OCI-LY3 (cell line): ENCODE measurements around the gene EFHD1.

Experiments used
- H2AFZ ChIP-seq: fragments of 200-600, 300-600 bp; shearing (Covaris generic); 2 replicates; pipeline ENCODE4 v1.6.0; 2014; ENCODE audit warnings: antibody characterized with exemption, low read depth, low read length
- H3K27ac ChIP-seq: fragments of 200-600, 300-600 bp; sonication (generic); 2 replicates; pipeline ENCODE4 v1.5.1; 2014; ENCODE audit warnings: mild to moderate bottlenecking, low read length, moderate library complexity, mixed read lengths
- H3K27me3 ChIP-seq: fragments of 200-600, 300-600 bp; sonication (generic); 2 replicates; pipeline ENCODE4 v1.6.1; 2014; ENCODE audit warnings: low read depth, low read length, mixed read lengths
- H3K36me3 ChIP-seq: fragments of 200-600, 300-600 bp; sonication (generic); replicated peaks from 2 replicates; pipeline ENCODE3; 2014; ENCODE audit warnings: low read depth, low read length, mixed read lengths
- H3K4me1 ChIP-seq: fragments of 300-600, 200-600 bp; sonication (generic); 2 replicates; pipeline ENCODE4 v1.6.1; 2014; ENCODE audit warnings: low read length, mixed read lengths
- H3K4me2 ChIP-seq: fragments of 200-600, 300-600 bp; sonication (generic); 2 replicates; pipeline ENCODE4 v1.6.1; 2014; ENCODE audit warnings: low read length, mixed read lengths
- H3K4me3 ChIP-seq: fragments of 300-600, 200-600 bp; sonication (generic); 2 replicates; pipeline ENCODE4 v1.5.1; 2014; ENCODE audit warnings: antibody characterized with exemption, mild to moderate bottlenecking, low read length, moderate library complexity
- H3K79me2 ChIP-seq: fragments of 300-600, 200-600 bp; shearing (Covaris generic); 2 replicates; pipeline ENCODE4 v1.6.1; 2014; ENCODE audit warnings: mild to moderate bottlenecking, low read length, mixed read lengths
- H3K9ac ChIP-seq: fragments of 300-600, 200-600 bp; shearing (Covaris generic); 2 replicates; pipeline ENCODE4 v1.6.0; 2014; ENCODE audit warnings: mild to moderate bottlenecking, low read length, moderate library complexity
- H3K9me3 ChIP-seq: fragments of 200-600, 300-600 bp; shearing (Covaris generic); 2 replicates; pipeline ENCODE4 v1.6.1; 2014; ENCODE audit warnings: low read length, mixed read lengths; ENCODE audit not compliant: insufficient read depth
- H4K20me1 ChIP-seq: fragments of 200-600, 300-600 bp; sonication (generic); 2 replicates; pipeline ENCODE4 v1.6.1; 2016; ENCODE audit warnings: low read length, mixed read lengths; ENCODE audit not compliant: insufficient read depth
- EZH2phosphoT487 ChIP-seq: fragments of 200-600 bp; shearing (Covaris generic); IDR thresholded peaks from 2 replicates; pipeline ENCODE4 v1.6.1; 2018; ENCODE audit warnings: antibody characterized with exemption, mixed run types, low read depth
- TF ChIP-seq, protein P1 (sequence below): fragments of 200-600, 300-600 bp; sonication (generic); IDR thresholded peaks from 2 replicates; pipeline ENCODE4 v1.5.1; 2014; ENCODE audit warnings: antibody characterized with exemption, low read length, low read depth

EFHD1 gene

DNA sequence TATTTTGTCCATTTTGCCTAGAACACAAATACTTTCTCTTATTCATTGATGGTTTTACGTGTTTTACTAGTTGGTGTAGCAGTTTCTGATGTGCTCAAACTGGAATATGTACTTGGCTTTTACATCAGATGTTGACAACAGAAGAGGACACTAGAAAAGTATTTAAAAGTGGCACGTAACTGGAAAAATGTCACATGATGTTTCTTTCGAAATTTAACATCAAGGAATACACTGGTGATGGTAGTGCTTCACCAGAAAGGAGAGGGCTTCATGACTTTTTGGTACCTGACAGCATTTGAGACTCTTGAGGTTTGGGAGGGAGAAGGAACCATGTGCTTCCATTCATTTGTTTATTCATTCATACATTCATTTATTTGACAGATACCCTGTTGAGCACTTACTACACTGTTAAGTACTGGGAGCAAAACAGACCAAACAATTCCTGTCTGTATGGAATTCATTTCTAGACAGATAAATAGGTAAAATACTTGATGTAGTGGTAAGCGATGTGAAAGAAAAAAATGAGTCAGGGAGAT is 65.2 kb downstream of the EFHD1 start:
- Histone ChIP-seq H3K4me3 (peak overlapping the region; percentile 92), H2AFZ (no peak overlapping the region), H3K79me2 (peaks cover 63% of the 10 kb centered on the region), H3K9me3 (no peaks in the 10 kb centered on the region), H3K9ac (peak overlapping the region; percentile 83), H3K36me3 (peaks cover 14% of the 10 kb centered on the region), H3K27ac (no peak overlapping the region), H3K4me1 (peaks cover 17% of the 10 kb centered on the region), H3K4me2 (peak overlapping the region; percentile 86), H4K20me1 (peaks cover 9% of the 10 kb centered on the region; the same call in 1 of the 2 replicates), H3K27me3 (no peaks in the 10 kb centered on the region)
- TF ChIP-seq EZH2phosphoT487: no peak
- TF ChIP-seq, protein P1, sequence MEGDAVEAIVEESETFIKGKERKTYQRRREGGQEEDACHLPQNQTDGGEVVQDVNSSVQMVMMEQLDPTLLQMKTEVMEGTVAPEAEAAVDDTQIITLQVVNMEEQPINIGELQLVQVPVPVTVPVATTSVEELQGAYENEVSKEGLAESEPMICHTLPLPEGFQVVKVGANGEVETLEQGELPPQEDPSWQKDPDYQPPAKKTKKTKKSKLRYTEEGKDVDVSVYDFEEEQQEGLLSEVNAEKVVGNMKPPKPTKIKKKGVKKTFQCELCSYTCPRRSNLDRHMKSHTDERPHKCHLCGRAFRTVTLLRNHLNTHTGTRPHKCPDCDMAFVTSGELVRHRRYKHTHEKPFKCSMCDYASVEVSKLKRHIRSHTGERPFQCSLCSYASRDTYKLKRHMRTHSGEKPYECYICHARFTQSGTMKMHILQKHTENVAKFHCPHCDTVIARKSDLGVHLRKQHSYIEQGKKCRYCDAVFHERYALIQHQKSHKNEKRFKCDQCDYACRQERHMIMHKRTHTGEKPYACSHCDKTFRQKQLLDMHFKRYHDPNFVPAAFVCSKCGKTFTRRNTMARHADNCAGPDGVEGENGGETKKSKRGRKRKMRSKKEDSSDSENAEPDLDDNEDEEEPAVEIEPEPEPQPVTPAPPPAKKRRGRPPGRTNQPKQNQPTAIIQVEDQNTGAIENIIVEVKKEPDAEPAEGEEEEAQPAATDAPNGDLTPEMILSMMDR: no peak

DNA sequence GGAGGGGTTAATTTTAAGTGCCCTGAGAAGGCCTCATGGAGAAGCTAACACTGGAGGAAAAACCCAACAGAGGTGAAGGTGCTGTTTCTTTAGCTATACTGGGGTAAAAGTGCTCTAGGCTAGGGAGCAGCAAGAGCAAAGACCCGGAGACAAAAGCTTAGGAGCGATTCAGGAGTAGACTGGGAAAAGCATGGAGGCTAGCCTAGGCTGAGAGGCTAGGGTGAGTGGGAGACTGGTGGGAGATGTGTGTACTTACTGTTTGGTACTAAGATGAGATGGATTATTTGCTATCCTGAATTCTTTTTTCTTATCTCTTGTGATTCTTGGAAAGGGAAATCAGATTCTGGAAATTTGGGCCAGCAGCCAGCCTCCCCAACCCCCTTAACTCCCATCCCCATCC is 65.7 kb downstream of the EFHD1 start:
- peaks cover 9% of the 10 kb centered on the region; the same call in 1 of the 2 replicates for H4K20me1 ChIP-seq
- H3K79me2 ChIP-seq: peaks cover 67% of the 10 kb centered on the region

GRCh38 chr2:232700154-232700553 is 66.8 kb downstream of the EFHD1 start:
- H3K4me1 ChIP-seq: peaks cover 17% of the 10 kb centered on the region
- H3K9me3 ChIP-seq: no peaks in the 10 kb centered on the region
- H4K20me1 ChIP-seq: peaks cover 9% of the 10 kb centered on the region; the same call in 1 of the 2 replicates
- H3K79me2 ChIP-seq: peaks cover 73% of the 10 kb centered on the region
- TF ChIP-seq, protein P1: no peak
- TF ChIP-seq EZH2phosphoT487: no peak
- H3K36me3 ChIP-seq: peaks cover 20% of the 10 kb centered on the region
- H3K27ac ChIP-seq: no peak overlapping the region
- H3K27me3 ChIP-seq: no peaks in the 10 kb centered on the region
- no peak overlapping the region for H2AFZ ChIP-seq
- H3K4me3 ChIP-seq: no peak overlapping the region
- H3K4me2 ChIP-seq: no peak overlapping the region
- no peak overlapping the region for H3K9ac ChIP-seq

More for the DNA sequence above, 65.7 kb downstream of the EFHD1 start:
- peak overlapping the region; percentile 92 for H3K4me3 ChIP-seq
- TF ChIP-seq, protein P1: no peak
- TF ChIP-seq EZH2phosphoT487: no peak
- no peaks in the 10 kb centered on the region for H3K27me3 ChIP-seq
- H3K9me3 ChIP-seq: no peaks in the 10 kb centered on the region
- H3K4me2 ChIP-seq: peak overlapping the region; percentile 86
- H3K9ac ChIP-seq: peak overlapping the region; percentile 83; the same call in 1 of the 2 replicates
- peaks cover 17% of the 10 kb centered on the region for H3K4me1 ChIP-seq
- peaks cover 18% of the 10 kb centered on the region for H3K36me3 ChIP-seq
- H2AFZ ChIP-seq: no peak overlapping the region
- no peak overlapping the region for H3K27ac ChIP-seq

- Histone ChIP-seq H3K9ac (no peak overlapping the region), H3K9me3 (no peaks in the 10 kb centered on the region), H4K20me1 (no peaks in the 10 kb centered on the region), H3K4me2 (no peak overlapping the region), H3K36me3 (peaks cover 15% of the 10 kb centered on the region), H3K27ac (no peak overlapping the region), H3K4me1 (no peaks in the 10 kb centered on the region), H2AFZ (no peak overlapping the region), H3K4me3 (no peak overlapping the region), H3K27me3 (no peaks in the 10 kb centered on the region), H3K79me2 (peaks cover 41% of the 10 kb centered on the region)
- TF ChIP-seq, protein P1: no peak
- no peak for TF ChIP-seq EZH2phosphoT487
Measured at GRCh38 chr2:232707076-232707475, 73.7 kb downstream of the EFHD1 start.
